SK-N-SH (cell line): ENCODE results near the gene TMEM255B.

Experiments used
- EP300 ChIP-seq, 2 experiments: IDR thresholded peaks; 2 replicates each; pipeline versions ENCODE4 v1.4.0 to v1.6.1; 2012; ENCODE audit warnings: borderline replicate concordance in 1 of 2, low read depth in 1 of 2, low read length in 1 of 2
- TF ChIP-seq, protein P1 (sequence below): IDR thresholded peaks from 2 replicates; pipeline ENCODE4 v1.6.1; 2012; ENCODE audit warnings: mild to moderate bottlenecking, low read depth, low read length, moderate library complexity

- TF ChIP-seq, protein P1, sequence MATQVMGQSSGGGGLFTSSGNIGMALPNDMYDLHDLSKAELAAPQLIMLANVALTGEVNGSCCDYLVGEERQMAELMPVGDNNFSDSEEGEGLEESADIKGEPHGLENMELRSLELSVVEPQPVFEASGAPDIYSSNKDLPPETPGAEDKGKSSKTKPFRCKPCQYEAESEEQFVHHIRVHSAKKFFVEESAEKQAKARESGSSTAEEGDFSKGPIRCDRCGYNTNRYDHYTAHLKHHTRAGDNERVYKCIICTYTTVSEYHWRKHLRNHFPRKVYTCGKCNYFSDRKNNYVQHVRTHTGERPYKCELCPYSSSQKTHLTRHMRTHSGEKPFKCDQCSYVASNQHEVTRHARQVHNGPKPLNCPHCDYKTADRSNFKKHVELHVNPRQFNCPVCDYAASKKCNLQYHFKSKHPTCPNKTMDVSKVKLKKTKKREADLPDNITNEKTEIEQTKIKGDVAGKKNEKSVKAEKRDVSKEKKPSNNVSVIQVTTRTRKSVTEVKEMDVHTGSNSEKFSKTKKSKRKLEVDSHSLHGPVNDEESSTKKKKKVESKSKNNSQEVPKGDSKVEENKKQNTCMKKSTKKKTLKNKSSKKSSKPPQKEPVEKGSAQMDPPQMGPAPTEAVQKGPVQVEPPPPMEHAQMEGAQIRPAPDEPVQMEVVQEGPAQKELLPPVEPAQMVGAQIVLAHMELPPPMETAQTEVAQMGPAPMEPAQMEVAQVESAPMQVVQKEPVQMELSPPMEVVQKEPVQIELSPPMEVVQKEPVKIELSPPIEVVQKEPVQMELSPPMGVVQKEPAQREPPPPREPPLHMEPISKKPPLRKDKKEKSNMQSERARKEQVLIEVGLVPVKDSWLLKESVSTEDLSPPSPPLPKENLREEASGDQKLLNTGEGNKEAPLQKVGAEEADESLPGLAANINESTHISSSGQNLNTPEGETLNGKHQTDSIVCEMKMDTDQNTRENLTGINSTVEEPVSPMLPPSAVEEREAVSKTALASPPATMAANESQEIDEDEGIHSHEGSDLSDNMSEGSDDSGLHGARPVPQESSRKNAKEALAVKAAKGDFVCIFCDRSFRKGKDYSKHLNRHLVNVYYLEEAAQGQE: no peak
- no peak for TF ChIP-seq EP300 (IDR thresholded peaks at IDR 0.05; ENCODE audit: borderline replicate concordance in 1 of 2, low read depth in 1 of 2, low read length in 1 of 2)
Measured at GRCh38 chr13:113723410-113724015, 35.5 kb upstream of the TMEM255B start.
